D341Med (cell line): ENCODE measurements around the gene NR1H2.

Source experiments
- DNase-seq: peaks from one replicate; pipeline ENCODE4 v3.0.0; 2012; ENCODE audit warnings: low spot score

The NR1H2 gene

DNA sequence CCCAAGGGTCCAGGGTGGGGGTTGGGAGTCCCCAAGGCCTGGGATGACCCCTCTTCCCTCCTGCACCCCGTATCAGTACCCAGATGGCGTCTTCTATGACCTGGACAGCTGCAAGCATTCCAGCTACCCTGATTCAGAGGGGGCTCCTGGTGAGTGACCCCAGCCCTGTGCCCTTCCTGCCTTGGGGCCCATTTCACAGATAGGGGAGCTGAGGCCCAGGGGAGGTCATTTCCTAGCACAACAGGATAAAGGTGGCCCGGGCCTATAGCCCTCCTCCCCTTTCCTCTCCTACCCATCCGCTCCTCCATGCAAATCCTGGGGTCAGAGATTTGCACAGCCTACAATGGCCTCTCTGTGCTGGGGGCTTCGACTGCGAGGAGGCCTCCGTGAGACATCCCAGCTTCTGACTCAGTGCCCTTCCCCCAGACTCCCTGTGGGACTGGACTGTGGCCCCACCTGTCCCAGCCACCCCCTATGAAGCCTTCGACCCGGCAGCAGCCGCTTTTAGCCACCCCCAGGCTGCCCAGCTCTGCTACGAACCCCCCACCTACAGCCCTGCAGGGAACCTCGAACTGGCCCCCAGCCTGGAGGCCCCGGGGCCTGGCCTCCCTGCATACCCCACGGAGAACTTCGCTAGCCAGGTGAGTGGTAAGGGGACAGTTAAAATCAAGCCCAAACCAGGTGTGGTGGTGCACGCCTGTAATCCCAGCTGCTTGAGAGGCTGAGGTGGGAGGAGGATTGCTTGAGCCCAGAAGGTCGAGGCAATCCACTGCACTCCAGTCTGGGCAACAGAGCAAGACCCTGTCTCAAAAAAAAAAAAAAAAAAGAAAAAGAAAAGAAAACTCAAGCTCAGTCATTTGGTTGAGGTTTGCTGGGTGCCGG is 46.4 kb downstream of the NR1H2 start:
- DNase-seq = no peak

DNA sequence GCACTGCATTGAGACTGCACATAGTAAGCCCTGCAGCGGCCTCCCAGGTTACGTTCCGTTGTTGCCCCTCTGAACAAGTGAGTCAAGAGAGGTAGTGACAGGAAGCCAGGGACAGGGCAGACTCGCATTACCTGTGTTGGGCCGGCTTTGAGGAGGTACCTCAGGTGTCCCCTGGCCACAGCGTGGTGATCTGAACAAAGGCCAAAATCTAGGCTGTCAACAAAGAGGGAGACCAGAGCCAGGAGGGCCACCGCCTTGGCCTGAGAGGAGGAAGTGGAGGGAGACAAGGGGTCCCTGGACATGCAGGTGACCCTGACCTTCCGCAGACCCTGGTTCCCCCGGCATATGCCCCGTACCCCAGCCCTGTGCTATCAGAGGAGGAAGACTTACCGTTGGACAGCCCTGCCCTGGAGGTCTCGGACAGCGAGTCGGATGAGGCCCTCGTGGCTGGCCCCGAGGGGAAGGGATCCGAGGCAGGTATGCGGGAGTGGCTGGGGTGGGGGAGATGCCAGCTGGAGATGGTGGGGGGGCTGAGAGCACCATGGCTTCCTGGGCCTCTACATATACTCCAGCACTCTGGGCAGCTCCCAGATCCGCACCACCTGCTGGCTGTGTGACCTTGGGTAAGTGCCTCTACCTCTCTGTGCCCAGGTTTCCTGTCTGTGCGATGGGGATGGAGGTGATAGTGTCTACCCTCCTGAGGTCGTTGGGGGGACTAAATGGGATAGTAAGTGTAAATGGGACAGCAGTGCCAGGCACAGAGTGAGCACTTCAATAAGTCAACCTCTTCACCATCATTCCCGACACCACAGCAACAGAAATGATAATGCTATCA is 47.2 kb downstream of the NR1H2 start:
- no peak for DNase-seq

DNA sequence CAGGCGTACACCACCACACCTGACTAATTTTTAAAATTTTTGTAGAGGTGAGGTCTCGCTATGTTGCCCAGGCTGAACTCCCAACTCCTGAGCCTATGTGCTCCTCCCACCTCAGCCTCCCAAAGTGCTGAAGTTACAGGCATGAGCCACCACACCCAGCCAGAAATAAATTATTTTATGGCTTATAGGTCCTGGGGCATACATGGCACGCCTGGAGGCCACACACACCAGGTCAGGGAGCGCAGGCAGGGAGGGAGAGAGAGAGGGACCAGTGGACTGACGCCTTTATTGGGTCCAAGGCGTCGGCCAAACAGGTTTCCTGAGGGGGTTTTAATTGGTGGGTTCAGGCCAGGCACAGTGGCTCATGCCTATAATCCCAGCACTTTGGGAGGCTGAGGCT is 49.3 kb downstream of the NR1H2 start:
- no peak for DNase-seq

DNA sequence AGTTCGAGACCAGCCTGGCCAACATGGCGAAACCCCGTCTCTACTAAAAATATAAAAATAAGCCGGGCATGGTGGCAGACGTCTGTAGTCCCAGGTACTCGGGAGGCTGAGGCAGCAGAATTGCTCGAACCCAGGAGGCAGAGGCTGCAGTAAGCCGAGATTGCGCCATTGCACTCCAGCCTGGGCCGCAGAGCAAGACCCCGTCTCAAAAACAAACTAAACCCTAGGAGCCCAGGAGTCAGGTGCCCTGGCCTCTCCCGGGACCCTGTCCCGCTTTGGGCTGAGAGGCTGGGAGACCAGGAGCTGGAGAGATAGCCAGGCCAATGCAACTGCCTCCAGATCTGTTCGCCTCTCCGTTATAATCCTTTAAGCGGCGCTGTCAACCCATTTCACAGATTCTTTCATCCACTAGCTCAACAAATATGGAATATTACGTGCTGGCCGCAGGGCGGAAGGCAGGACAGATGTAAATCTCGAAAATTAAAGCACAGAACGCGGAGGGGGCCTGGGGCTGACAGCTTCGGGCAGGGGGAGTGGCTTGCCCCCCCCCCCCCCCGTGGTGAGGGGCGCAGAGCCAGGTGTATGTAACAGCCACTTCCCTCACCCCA is 51.2 kb downstream of the NR1H2 start:
- DNase-seq = no peak

DNA sequence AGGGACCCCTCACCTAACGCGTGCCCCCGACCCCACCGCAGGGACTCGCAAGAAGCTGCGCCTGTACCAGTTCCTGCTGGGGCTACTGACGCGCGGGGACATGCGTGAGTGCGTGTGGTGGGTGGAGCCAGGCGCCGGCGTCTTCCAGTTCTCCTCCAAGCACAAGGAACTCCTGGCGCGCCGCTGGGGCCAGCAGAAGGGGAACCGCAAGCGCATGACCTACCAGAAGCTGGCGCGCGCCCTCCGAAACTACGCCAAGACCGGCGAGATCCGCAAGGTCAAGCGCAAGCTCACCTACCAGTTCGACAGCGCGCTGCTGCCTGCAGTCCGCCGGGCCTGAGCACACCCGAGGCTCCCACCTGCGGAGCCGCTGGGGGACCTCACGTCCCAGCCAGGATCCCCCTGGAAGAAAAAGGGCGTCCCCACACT is 51.8 kb downstream of the NR1H2 start:
- DNase-seq = no peak

DNA sequence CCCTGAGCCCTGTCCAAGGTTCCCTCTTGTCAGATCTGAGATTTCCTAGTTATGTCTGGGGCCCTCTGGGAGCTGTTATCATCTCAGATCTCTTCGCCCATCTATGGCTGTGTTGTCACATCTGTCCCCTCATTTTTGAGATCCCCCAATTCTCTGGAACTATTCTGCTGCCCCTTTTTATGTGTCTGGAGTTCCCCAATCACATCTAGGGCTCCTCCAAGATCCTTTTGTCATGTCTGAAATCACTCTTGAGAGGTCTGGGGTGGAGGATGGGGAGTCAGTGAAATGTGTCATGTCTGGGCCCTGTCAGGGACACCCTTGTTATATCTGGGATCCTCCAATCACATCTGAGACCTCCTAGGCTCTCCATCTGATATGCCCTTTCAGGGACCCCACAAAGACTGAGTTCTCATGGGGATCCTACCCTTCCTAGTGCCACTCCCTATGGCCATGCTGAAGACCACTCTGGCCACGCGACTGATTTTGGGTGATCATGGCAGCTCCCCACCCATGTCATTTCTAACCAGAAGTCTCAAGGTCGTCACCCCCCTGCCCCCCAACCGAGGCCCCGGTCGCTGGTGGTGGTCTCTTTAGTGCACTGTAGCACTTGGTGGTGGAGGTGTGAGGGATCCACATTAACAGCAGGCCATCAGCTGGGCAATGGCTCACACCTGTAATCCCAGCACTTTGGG is 52.7 kb downstream of the NR1H2 start:
- DNase-seq = no peak

DNA sequence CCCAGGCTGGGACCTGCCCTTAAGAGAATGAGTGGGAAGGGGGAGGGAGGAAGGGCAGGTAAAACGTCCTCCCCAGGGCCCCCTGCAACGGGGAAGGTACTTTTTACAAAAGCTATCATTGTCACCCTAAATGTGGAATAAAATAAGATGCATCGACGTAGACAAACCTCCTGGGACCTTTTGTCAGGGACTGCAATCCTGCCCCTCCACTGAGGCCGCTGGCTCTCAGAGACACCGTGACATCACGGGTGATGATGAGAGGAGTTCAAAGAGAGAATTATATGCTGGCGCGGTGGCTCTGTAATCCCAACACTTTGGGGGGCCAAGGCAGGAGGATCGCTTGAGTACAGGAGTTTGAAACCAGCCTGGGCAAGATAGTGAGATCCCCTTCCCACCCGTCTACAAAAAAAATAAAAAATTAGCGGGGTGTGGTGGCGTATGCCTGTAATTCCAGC is 54.7 kb downstream of the NR1H2 start:
- no peak for DNase-seq

DNA sequence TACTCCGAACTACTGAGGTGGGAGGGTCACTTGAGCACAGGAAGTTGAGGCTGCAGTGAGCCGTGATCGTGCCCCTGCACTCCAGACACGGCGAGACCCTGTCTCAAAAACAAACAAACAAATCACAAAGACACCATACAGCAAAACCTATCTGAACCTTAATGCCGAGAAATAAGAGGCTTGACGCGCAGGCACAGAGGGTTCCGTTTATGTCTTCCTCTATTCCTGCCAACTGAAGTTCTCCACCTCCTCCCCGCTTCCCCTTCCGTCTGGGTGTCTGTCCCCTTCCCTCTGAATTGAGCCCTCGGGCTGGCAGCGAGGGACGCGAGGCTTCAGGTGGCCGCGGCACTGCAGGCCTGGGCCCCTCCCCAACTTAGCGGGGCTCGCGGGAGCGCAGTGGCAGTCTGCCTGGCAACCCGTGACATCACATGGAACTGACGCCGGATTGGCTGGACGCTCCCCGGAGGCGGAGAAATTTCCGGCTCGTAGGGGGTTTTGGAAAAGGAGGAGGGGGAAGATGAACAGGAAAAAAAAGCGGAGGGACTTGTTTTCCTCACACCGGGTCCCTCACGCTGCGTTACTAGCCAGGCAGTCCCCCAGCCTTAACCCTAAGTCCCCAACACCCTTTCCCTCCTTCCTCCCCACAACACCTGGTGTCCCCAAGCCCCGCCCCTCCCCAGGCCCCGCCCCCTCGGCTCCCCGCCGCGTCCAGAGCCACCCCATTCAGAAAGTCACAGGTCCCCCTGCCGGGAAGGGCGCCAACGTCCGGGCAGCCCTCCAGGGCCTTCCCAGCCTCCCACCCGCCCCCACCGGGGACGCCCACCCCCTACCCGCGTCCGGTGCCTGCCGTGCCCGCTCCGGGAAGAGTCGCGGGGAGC is 55.3 kb downstream of the NR1H2 start:
- DNase-seq = peak; percentile 95

DNA sequence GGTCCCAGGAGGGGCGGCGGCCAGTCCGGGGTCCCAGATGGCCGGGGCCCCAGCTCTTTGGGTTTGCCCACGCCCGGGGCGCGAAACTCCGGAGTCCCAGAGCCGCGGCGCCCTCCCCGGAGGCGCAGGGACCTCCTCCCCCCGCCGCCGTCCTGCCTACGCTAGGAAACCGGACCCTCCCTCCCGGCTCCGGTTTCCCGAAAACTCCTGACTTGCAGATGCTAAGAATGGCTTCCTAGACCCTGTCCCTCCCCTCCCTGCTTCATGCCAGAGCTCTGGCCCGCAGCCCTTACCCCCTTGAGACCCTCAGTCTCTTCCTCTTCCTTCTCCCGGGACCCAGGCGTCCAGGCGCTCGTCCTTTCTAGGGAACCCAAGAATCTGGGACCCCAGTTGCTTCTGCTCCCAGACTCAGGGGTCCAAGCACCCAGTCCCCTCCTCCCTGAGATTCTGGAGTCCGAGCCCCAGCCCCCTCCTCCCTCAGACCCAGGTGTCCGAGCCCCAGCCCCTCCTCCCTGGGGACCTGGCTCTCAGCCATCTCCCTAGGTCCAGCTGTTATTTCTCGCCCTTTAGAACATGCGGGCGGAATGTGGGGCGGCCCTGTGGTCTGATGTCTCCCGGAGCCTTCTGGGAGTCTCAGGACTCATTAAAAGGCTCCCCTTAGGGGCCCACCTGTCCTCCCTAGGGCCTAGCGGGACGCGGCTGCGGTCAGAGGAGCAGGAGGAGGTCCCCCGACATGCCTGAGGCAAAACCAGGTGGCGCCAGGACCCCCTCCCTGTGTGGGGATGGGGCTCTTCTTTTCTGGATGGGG is 56.2 kb downstream of the NR1H2 start, which contains the start of gene MYBPC2:
TSS of gene MYBPC2 (plus strand) at position 672 of the 808 bp plus-strand sequence. CDS start at position 734, 62 bp downstream.
- no peak for DNase-seq
